ENCODE measurements around the gene ADAMTS14.

The ADAMTS14 gene

DNA sequence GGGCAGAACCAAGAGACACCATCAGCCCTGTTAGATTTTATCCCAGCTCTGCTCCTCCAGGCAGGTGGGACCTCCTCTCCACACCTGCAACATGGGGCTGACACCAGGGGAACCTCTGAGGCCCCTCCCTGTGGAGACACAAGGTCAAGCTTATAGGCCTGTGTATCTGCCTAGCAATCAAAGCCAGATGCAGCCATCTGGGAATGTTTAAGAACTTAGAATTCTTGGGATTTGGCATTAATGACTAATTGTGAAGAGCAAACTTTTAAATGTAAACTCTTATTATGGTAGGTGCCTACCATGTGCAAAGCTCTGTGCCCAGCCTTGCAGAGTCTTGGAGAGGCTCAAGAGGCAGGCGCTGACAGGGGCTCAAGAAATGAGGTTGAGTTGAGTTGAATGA lies 60.7 kb downstream of the ADAMTS14 start:
- TF ChIP-seq TCF12 (IDR thresholded peaks at IDR 0.05; ENCODE audit: low read depth) (no peak), YY1 (IDR thresholded peaks at IDR 0.05; ENCODE audit: low read depth) (no peak)

DNA sequence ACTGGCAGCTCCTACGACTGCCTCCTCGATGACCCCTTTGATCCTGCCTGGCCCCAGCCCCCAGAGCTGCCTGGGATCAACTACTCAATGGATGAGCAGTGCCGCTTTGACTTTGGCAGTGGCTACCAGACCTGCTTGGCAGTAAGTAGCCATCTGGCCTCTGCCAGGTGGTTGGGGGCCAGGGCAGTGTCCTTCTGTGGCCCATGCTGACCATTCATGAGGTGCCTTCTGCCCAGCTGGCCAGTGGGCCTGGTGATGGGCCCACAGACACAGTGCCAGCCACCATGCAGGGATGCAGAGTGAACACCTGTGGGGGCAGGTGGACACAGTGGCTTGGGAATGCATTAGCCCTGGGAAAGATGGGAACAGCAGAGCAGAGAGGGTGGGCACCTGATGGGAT lies 62.9 kb downstream of the ADAMTS14 start:
- TF ChIP-seq RAD21 (IDR thresholded peaks at IDR 0.05; ENCODE audit: low read depth) (no peak), TCF12 (IDR thresholded peaks at IDR 0.05; ENCODE audit: low read depth) (no peak), TEAD4 (IDR thresholded peaks at IDR 0.05) (no peak), TAF1 (IDR thresholded peaks at IDR 0.05; ENCODE audit: low read depth) (no peak), CREB1 (IDR thresholded peaks at IDR 0.05; ENCODE audit: low read depth) (no peak), CEBPB (IDR thresholded peaks at IDR 0.05) (no peak), EGR1 (IDR thresholded peaks at IDR 0.05) (no peak), FOXM1 (IDR thresholded peaks at IDR 0.05; ENCODE audit: borderline replicate concordance, low read depth) (no peak), ZBTB7A (IDR thresholded peaks at IDR 0.05; ENCODE audit: low read depth) (no peak), YY1 (IDR thresholded peaks at IDR 0.05; ENCODE audit: low read depth) (no peak), EP300 (IDR thresholded peaks at IDR 0.05; ENCODE audit: borderline replicate concordance) (no peak), NFIC (IDR thresholded peaks at IDR 0.05) (no peak)
- TF ChIP-seq, protein P1, sequence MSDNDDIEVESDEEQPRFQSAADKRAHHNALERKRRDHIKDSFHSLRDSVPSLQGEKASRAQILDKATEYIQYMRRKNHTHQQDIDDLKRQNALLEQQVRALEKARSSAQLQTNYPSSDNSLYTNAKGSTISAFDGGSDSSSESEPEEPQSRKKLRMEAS (IDR thresholded peaks at IDR 0.05) = no peak
- TF ChIP-seq, protein P2, sequence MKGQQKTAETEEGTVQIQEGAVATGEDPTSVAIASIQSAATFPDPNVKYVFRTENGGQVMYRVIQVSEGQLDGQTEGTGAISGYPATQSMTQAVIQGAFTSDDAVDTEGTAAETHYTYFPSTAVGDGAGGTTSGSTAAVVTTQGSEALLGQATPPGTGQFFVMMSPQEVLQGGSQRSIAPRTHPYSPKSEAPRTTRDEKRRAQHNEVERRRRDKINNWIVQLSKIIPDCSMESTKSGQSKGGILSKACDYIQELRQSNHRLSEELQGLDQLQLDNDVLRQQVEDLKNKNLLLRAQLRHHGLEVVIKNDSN (IDR thresholded peaks at IDR 0.05) = no peak
- TF ChIP-seq, protein P3, sequence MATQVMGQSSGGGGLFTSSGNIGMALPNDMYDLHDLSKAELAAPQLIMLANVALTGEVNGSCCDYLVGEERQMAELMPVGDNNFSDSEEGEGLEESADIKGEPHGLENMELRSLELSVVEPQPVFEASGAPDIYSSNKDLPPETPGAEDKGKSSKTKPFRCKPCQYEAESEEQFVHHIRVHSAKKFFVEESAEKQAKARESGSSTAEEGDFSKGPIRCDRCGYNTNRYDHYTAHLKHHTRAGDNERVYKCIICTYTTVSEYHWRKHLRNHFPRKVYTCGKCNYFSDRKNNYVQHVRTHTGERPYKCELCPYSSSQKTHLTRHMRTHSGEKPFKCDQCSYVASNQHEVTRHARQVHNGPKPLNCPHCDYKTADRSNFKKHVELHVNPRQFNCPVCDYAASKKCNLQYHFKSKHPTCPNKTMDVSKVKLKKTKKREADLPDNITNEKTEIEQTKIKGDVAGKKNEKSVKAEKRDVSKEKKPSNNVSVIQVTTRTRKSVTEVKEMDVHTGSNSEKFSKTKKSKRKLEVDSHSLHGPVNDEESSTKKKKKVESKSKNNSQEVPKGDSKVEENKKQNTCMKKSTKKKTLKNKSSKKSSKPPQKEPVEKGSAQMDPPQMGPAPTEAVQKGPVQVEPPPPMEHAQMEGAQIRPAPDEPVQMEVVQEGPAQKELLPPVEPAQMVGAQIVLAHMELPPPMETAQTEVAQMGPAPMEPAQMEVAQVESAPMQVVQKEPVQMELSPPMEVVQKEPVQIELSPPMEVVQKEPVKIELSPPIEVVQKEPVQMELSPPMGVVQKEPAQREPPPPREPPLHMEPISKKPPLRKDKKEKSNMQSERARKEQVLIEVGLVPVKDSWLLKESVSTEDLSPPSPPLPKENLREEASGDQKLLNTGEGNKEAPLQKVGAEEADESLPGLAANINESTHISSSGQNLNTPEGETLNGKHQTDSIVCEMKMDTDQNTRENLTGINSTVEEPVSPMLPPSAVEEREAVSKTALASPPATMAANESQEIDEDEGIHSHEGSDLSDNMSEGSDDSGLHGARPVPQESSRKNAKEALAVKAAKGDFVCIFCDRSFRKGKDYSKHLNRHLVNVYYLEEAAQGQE (IDR thresholded peaks at IDR 0.05; ENCODE audit: low read depth) = no peak

DNA sequence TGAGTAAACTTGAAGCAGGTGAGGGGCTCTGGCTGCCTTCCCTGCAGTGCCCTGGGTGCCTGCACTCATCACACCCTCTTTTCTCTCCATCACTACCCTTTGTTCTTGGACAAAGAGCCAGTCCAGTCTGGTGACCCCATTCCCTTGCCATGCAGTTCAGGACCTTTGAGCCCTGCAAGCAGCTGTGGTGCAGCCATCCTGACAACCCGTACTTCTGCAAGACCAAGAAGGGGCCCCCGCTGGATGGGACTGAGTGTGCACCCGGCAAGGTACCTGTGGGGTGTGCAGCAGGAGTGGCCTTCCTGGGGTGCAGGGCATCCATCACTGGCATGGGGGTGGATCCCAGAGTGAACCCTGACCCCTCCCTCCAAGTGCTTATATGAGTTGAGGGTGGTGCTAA lies 64.2 kb downstream of the ADAMTS14 start:
- TF ChIP-seq TCF12 (IDR thresholded peaks at IDR 0.05; ENCODE audit: low read depth) = no peak
- TF ChIP-seq, protein P3 (IDR thresholded peaks at IDR 0.05; ENCODE audit: low read depth) = no peak
- no peak for TF ChIP-seq CEBPB (IDR thresholded peaks at IDR 0.05)
- no peak for TF ChIP-seq EGR1 (IDR thresholded peaks at IDR 0.05)
- no peak for TF ChIP-seq FOXM1 (IDR thresholded peaks at IDR 0.05; ENCODE audit: borderline replicate concordance, low read depth)
- no peak for TF ChIP-seq NFIC (IDR thresholded peaks at IDR 0.05)
- TF ChIP-seq CREB1 (IDR thresholded peaks at IDR 0.05; ENCODE audit: low read depth) = no peak
- TF ChIP-seq TEAD4 (IDR thresholded peaks at IDR 0.05) = no peak
- TF ChIP-seq, protein P2 (IDR thresholded peaks at IDR 0.05) = no peak
- TF ChIP-seq RAD21 (IDR thresholded peaks at IDR 0.05; ENCODE audit: low read depth) = no peak
- TF ChIP-seq, protein P1 (IDR thresholded peaks at IDR 0.05) = no peak

DNA sequence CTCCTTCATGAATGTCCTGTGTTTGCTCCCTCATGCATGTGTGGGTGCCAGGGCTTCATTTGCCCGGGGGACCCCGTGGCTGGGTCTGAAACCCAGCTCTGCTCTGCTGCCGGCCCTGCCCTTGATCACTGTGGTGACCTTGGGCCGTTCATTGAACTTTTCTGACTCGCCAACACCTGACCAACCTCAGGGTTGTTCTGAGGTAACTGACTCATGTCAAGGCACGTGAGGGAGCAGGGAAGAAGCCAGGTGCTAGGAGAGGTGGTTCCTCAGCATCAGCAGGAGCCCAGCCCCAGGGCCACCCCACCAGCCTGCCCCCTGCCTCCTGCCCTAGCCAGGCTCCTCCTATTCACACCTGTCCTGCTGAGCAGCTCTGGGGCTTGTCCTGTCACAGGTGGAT lies 64.9 kb downstream of the ADAMTS14 start:
- TF ChIP-seq EP300 (IDR thresholded peaks at IDR 0.05; ENCODE audit: borderline replicate concordance) = no peak
- TF ChIP-seq, protein P3 (IDR thresholded peaks at IDR 0.05; ENCODE audit: low read depth) = no peak

DNA sequence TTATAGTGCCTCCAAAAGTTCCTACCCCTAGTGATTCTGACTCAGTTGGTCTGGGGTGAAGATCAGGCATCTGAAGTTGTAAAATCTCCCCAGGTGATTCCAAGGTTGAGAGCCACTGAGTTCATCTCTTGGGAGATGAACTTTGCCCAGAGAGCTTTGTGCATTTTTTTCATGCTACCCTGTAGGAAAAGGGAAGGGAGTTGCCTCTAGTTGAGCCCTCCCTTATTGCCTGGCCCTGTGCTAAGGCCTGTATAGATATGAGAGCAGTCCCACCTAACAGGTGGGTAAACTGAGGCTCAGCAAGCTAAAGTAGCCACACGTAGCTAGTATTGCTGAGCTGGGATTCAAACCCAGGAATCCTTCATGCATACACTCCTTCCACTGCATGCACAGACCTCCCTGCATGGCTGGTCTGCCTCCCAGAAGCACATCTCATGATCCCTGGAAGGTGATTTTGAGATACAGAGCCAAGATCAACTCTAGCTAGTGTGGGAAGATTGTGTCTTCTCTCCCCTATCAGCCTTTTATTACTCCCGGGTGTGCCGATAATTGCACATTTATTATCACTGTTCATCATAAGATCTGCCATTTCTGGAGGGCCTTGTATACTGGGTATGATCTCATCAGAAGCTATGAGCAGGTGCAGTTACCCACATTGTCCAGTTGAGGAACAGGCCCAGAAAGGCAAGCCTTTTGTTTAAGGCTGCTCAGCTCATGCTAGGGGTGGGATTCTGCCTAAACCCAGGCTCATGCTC lies 65.9 kb downstream of the ADAMTS14 start:
- TF ChIP-seq YY1 (IDR thresholded peaks at IDR 0.05; ENCODE audit: low read depth) = no peak
- TF ChIP-seq EGR1 (IDR thresholded peaks at IDR 0.05) = no peak
- no peak for TF ChIP-seq RAD21 (IDR thresholded peaks at IDR 0.05; ENCODE audit: low read depth)
- TF ChIP-seq, protein P2 (IDR thresholded peaks at IDR 0.05) = no peak
- TF ChIP-seq TCF12 (IDR thresholded peaks at IDR 0.05; ENCODE audit: low read depth) = no peak
- no peak for TF ChIP-seq EP300 (IDR thresholded peaks at IDR 0.05; ENCODE audit: borderline replicate concordance)
- TF ChIP-seq TEAD4 (IDR thresholded peaks at IDR 0.05) = no peak

Measured in Ishikawa (cell line).